IMR-90 (cell line): ENCODE data around the gene RAMP3. TPM values are rescaled to one million over a fixed set of nuclear protein-coding genes. Genes with fewer than 3 reads are reported as not detected.

Experiments
- ATAC-seq: fragments of 200-7000 bp; cut with Tn5 transposase; 2 replicates; pipeline ENCODE4 v1.9.1; 2020; ENCODE audit warnings: low read depth, mild to moderate bottlenecking, moderate library complexity
- BruUV-seq: library from RNA; stranded (reverse); fragments of 400-500 nt; replicated peaks from 2 replicates; lab custom pipeline; 2021; lab: Mats Ljungman, UMichigan
- CTCF ChIA-PET: fragments of 300-600 bp; formaldehyde crosslinking; extraction: SDS; loops from one replicate; lab custom pipeline; 2021; ENCODE audit warnings: antibody characterized with exemption; lab: Yijun Ruan, JAX
- POLR2A ChIA-PET: fragments of 300-600 bp; sonication (Branson Sonifier 250); formaldehyde crosslinking; loops from one replicate; lab custom pipeline; 2022; ENCODE audit warnings: antibody characterized with exemption; ENCODE audit not compliant: unreplicated experiment; lab: Charles Lee
- DNase-seq: peaks from one replicate; pipeline ENCODE4 v3.0.0; 2013
- H2AFZ ChIP-seq: replicated peaks from 2 replicates; pipeline ENCODE3; 2013; ENCODE audit warnings: low read length, mild to moderate bottlenecking; ENCODE audit not compliant: poor library complexity
- H2AK5ac ChIP-seq: 2 replicates; pipeline ENCODE4 v1.6.1; 2013; ENCODE audit warnings: low read depth, low read length, inconsistent platforms
- H2AK9ac ChIP-seq: replicated peaks from 2 replicates; pipeline ENCODE3; 2013; ENCODE audit warnings: mild to moderate bottlenecking, low read depth, low read length, moderate library complexity; ENCODE audit not compliant: poor library complexity
- H2BK120ac ChIP-seq: 2 replicates; pipeline ENCODE4 v1.6.1; 2013; ENCODE audit warnings: low read depth, low read length, inconsistent platforms
- H2BK15ac ChIP-seq: 3 replicates; pipeline ENCODE4 v1.6.1; 2013; ENCODE audit warnings: low read depth, low read length, inconsistent platforms
- H2BK20ac ChIP-seq: 2 replicates; pipeline ENCODE4 v1.6.1; 2013; ENCODE audit warnings: low read depth, mild to moderate bottlenecking, inconsistent platforms, low read length, moderate library complexity
- H2BK5ac ChIP-seq: 2 replicates; pipeline ENCODE4 v1.6.1; 2013; ENCODE audit warnings: mild to moderate bottlenecking, low read depth, low read length, inconsistent platforms; ENCODE audit not compliant: poor library complexity, severe bottlenecking
- H3K14ac ChIP-seq: replicated peaks from 2 replicates; pipeline ENCODE4 v1.6.1; 2013; ENCODE audit warnings: low read depth, low read length, inconsistent platforms
- H3K18ac ChIP-seq: 2 replicates; pipeline ENCODE4 v1.6.1; 2013; ENCODE audit warnings: low read depth, low read length, control low read depth
- H3K23ac ChIP-seq: 2 replicates; pipeline ENCODE4 v1.6.1; 2013; ENCODE audit warnings: low read depth, low read length, inconsistent platforms
- H3K27ac ChIP-seq: 2 replicates; pipeline ENCODE4 v1.5.1; 2013; ENCODE audit warnings: mild to moderate bottlenecking, control low read depth, low read length; ENCODE audit not compliant: insufficient read depth
- H3K27me3 ChIP-seq: 2 replicates; pipeline ENCODE4 v1.6.1; 2013; ENCODE audit warnings: low read length; ENCODE audit not compliant: control insufficient read depth, insufficient read depth
- H3K36me3 ChIP-seq: 2 replicates; pipeline ENCODE4 v1.6.1; 2013; ENCODE audit warnings: low read length, mixed read lengths; ENCODE audit not compliant: control insufficient read depth, insufficient read depth
- H3K4ac ChIP-seq: 2 replicates; pipeline ENCODE4 v1.6.1; 2013; ENCODE audit warnings: low read depth, low read length, inconsistent platforms
- H3K4me1 ChIP-seq: 2 replicates; pipeline ENCODE4 v1.6.1; 2013; ENCODE audit warnings: low read length, mixed read lengths; ENCODE audit not compliant: control insufficient read depth, insufficient read depth
- H3K4me2 ChIP-seq: 2 replicates; pipeline ENCODE4 v1.6.1; 2013; ENCODE audit warnings: low read depth, mild to moderate bottlenecking, control low read depth, low read length, moderate library complexity
- H3K4me3 ChIP-seq: 2 replicates; pipeline ENCODE4 v1.5.1; 2013; ENCODE audit warnings: low read depth, mild to moderate bottlenecking, control low read depth, low read length, moderate library complexity; ENCODE audit not compliant: insufficient read depth
- H3K56ac ChIP-seq: 2 replicates; pipeline ENCODE4 v1.6.1; 2013; ENCODE audit warnings: low read length, inconsistent platforms; ENCODE audit not compliant: insufficient read depth; ENCODE audit errors: extremely low read depth
- H3K79me1 ChIP-seq, 2 experiments: 2 replicates each; pipeline ENCODE4 v1.6.1; 2013; ENCODE audit warnings: low read length in 2 of 2, inconsistent platforms in 1 of 2, low read depth in 1 of 2
- H3K9ac ChIP-seq: 2 replicates; pipeline ENCODE4 v1.6.1; 2013; ENCODE audit warnings: low read depth, low read length, control low read depth
- H3K9me1 ChIP-seq: 2 replicates; pipeline ENCODE4 v1.6.1; 2013; ENCODE audit warnings: low read length, inconsistent platforms; ENCODE audit not compliant: insufficient read depth
- H3K9me3 ChIP-seq: 2 replicates; pipeline ENCODE4 v1.6.1; 2013; ENCODE audit warnings: low read length; ENCODE audit not compliant: control insufficient read depth, insufficient read depth
- H4K20me1 ChIP-seq: 2 replicates; pipeline ENCODE4 v1.6.1; 2013; ENCODE audit warnings: low read length, inconsistent platforms; ENCODE audit not compliant: insufficient read depth
- H4K5ac ChIP-seq: 2 replicates; pipeline ENCODE4 v1.6.1; 2013; ENCODE audit warnings: mild to moderate bottlenecking, low read depth, low read length, control low read depth
- H4K8ac ChIP-seq, 2 experiments: 2 replicates each; pipeline ENCODE4 v1.6.1; 2013; ENCODE audit warnings: low read depth in 2 of 2, low read length in 2 of 2, control low read depth in 1 of 2, inconsistent platforms in 1 of 2
- H4K91ac ChIP-seq: 2 replicates; pipeline ENCODE4 v1.6.1; 2013; ENCODE audit warnings: low read depth, low read length, inconsistent platforms; ENCODE audit not compliant: insufficient read depth
- BHLHE40 ChIP-seq: fragments of 150-350 bp; IDR thresholded peaks from 2 replicates; pipeline ENCODE4 v1.6.1; 2016; ENCODE audit warnings: mild to moderate bottlenecking, low read depth, low read length
- CEBPB ChIP-seq: IDR thresholded peaks from 2 replicates; pipeline ENCODE4 v1.6.1; 2012; ENCODE audit warnings: low read depth, low read length, improper control_type of control experiment
- CHD1 ChIP-seq: IDR thresholded peaks from 2 replicates; pipeline ENCODE4 v1.6.1; 2012; ENCODE audit warnings: low read depth, low read length, improper control_type of control experiment
- FOS ChIP-seq: fragments of 150-350 bp; IDR thresholded peaks from 2 replicates; pipeline ENCODE4 v1.6.1; 2016; ENCODE audit warnings: low read depth, low read length
- MAFK ChIP-seq: IDR thresholded peaks from 2 replicates; pipeline ENCODE4 v1.6.1; 2012; ENCODE audit warnings: low read depth, low read length, improper control_type of control experiment
- MAZ ChIP-seq: IDR thresholded peaks from 2 replicates; pipeline ENCODE4 v1.6.1; 2012; ENCODE audit warnings: low read depth, mild to moderate bottlenecking, low read length, improper control_type of control experiment, moderate library complexity, borderline replicate concordance
- MXI1 ChIP-seq: IDR thresholded peaks from 2 replicates; pipeline ENCODE4 v1.6.1; 2012; ENCODE audit warnings: low read depth, mild to moderate bottlenecking, low read length, moderate library complexity, borderline replicate concordance
- NFE2L2 ChIP-seq: fragments of 150-350 bp; IDR thresholded peaks from 2 replicates; pipeline ENCODE4 v1.6.1; 2016; ENCODE audit warnings: low read depth, mild to moderate bottlenecking, low read length
- POLR2A ChIP-seq: IDR thresholded peaks from 2 replicates; pipeline ENCODE4 v1.6.1; 2012; ENCODE audit warnings: mild to moderate bottlenecking, low read depth, low read length
- RAD21 ChIP-seq: IDR thresholded peaks from 2 replicates; pipeline ENCODE4 v1.6.1; 2012; ENCODE audit warnings: low read length, improper control_type of control experiment
- RCOR1 ChIP-seq: IDR thresholded peaks from 2 replicates; pipeline ENCODE4 v1.6.1; 2012; ENCODE audit warnings: mild to moderate bottlenecking, low read length, improper control_type of control experiment; ENCODE audit not compliant: insufficient replicate concordance
- RFX5 ChIP-seq: IDR thresholded peaks from 2 replicates; pipeline ENCODE4 v1.8.0; 2012; ENCODE audit warnings: low read depth, mild to moderate bottlenecking, low read length, moderate library complexity
- SMC3 ChIP-seq: fragments of 150-350 bp; IDR thresholded peaks from 2 replicates; pipeline ENCODE4 v1.6.1; 2016; ENCODE audit warnings: low read depth, mild to moderate bottlenecking, antibody characterized with exemption, low read length, moderate library complexity
- WGBS, 2 experiments: methylation state at CpG; one replicate each; pipeline versions ENCODE4 v1.1.5 to v1.1.7; 2013; ENCODE audit warnings: missing lambda C conversion rate in 2 of 2; ENCODE audit not compliant: insufficient read length in 1 of 2; ENCODE audit errors: extremely low coverage in 2 of 2; 5-methylcytosine and 5-hydroxymethylcytosine counted together
- dilution Hi-C: fragments of 300-500 bp; cut with HindIII; formaldehyde crosslinking; loops from one replicate; pipeline ENCODE4 v1.14.3; 2018; ENCODE audit warnings: low sequenced_read_pairs; ENCODE audit not compliant: unreplicated experiment
- in situ Hi-C: fragments of 300-500 bp; cut with MboI; formaldehyde crosslinking; loops from 3 replicates; pipeline ENCODE4 v1.14.3; 2019; ENCODE audit warnings: low sequenced_read_pairs, inconsistent platforms, mixed read lengths
- intact Hi-C: fragments of 100-400 bp; cut with micrococcal nuclease; formaldehyde crosslinking; loops from 2 replicates; pipeline ENCODE4 v1.10.0; 2022
- polyA plus RNA-seq, 3 experiments: library from polyadenylated mRNA; depleted of rRNA; stranded (reverse); fragments of >200 nt; gene quantifications; 2 replicates each; pipeline ENCODE4 v1.2.3, GENCODE V29; 2012; ENCODE audit warnings: low replicate concordance in 1 of 3
- total RNA-seq: library from RNA; depleted of rRNA; stranded (reverse); fragments of >200 nt; gene quantifications from 2 replicates; pipeline ENCODE4 v1.2.3, GENCODE V29; 2012
- TF ChIP-seq, protein P1 (sequence below): fragments of 150-350 bp; IDR thresholded peaks from 2 replicates; pipeline ENCODE4 v1.6.1; 2016; ENCODE audit warnings: low read depth, mild to moderate bottlenecking, low read length, moderate library complexity, borderline replicate concordance
- TF ChIP-seq, protein P2 (sequence below): conservative IDR thresholded peaks from 2 replicates; pipeline ENCODE4 v1.5.1; 2012; ENCODE audit warnings: mild to moderate bottlenecking, low read depth, low read length, improper control_type of control experiment
- TF ChIP-seq, protein P3 (sequence below): fragments of 150-350 bp; IDR thresholded peaks from 2 replicates; pipeline ENCODE4 v1.6.1; 2017; ENCODE audit warnings: mild to moderate bottlenecking, antibody characterized with exemption, low read length, low read depth

Gene RAMP3
- total and polyA plus RNA-seq, 2 of the 4 experiments (the other 2 are of a cell fraction): not detected

DNA sequence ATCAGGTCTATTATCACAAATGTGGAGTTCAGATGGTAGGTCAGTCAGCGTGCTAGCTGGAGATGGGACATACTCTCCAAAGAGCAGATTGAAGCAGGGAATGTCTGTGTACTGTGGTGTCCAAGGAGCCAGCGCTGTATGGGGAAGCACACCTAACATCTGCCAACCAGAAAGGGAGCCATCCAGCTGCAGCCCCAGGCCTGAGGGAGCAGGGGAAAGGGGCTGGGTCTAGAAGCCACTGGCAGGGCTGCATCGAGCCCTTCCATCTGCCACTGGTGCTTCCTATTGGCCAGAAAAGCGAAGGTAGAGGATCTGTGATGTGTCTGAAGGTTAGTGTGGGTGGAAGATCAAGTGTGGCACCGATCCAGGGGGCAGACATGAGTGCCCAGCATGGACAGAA is 8.0 kb upstream of the RAMP3 start:
- CTCF ChIA-PET: no interaction called here
- peaks cover 59% of the 10 kb centered on the region for H3K27me3 ChIP-seq

More for the DNA sequence above, 8.0 kb upstream of the RAMP3 start:
- no peak overlapping the region for H3K23ac ChIP-seq
- dilution Hi-C loops (no loop called here), intact Hi-C loops (no loop called here), in situ Hi-C loops (loop anchor here (5.0 to 10.0 kb wide), 2 partner anchors 103 to 705 kb away; no protein-coding TSS in a partner anchor)
- DNase-seq (no peak), ATAC-seq (no peak)
- H2AK9ac ChIP-seq: no peak overlapping the region
- H2AFZ ChIP-seq: no peak overlapping the region
- TF ChIP-seq RAD21 (no peak), CHD1 (no peak), RCOR1 (no peak), POLR2A (no peak), NFE2L2 (no peak), MAZ (no peak), SMC3 (no peak), MXI1 (no peak), FOS (no peak), BHLHE40 (no peak), CEBPB (no peak), RFX5 (no peak), MAFK (no peak)
- TF ChIP-seq, protein P1, sequence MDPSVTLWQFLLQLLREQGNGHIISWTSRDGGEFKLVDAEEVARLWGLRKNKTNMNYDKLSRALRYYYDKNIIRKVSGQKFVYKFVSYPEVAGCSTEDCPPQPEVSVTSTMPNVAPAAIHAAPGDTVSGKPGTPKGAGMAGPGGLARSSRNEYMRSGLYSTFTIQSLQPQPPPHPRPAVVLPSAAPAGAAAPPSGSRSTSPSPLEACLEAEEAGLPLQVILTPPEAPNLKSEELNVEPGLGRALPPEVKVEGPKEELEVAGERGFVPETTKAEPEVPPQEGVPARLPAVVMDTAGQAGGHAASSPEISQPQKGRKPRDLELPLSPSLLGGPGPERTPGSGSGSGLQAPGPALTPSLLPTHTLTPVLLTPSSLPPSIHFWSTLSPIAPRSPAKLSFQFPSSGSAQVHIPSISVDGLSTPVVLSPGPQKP: no peak
- TF ChIP-seq, protein P2, sequence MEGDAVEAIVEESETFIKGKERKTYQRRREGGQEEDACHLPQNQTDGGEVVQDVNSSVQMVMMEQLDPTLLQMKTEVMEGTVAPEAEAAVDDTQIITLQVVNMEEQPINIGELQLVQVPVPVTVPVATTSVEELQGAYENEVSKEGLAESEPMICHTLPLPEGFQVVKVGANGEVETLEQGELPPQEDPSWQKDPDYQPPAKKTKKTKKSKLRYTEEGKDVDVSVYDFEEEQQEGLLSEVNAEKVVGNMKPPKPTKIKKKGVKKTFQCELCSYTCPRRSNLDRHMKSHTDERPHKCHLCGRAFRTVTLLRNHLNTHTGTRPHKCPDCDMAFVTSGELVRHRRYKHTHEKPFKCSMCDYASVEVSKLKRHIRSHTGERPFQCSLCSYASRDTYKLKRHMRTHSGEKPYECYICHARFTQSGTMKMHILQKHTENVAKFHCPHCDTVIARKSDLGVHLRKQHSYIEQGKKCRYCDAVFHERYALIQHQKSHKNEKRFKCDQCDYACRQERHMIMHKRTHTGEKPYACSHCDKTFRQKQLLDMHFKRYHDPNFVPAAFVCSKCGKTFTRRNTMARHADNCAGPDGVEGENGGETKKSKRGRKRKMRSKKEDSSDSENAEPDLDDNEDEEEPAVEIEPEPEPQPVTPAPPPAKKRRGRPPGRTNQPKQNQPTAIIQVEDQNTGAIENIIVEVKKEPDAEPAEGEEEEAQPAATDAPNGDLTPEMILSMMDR: no peak
- TF ChIP-seq, protein P3, sequence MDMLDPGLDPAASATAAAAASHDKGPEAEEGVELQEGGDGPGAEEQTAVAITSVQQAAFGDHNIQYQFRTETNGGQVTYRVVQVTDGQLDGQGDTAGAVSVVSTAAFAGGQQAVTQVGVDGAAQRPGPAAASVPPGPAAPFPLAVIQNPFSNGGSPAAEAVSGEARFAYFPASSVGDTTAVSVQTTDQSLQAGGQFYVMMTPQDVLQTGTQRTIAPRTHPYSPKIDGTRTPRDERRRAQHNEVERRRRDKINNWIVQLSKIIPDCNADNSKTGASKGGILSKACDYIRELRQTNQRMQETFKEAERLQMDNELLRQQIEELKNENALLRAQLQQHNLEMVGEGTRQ: no peak
- H4K5ac ChIP-seq: no peak overlapping the region
- no peak overlapping the region for H3K14ac ChIP-seq
- H3K9me3 ChIP-seq: no peaks in the 10 kb centered on the region
- H2BK20ac ChIP-seq: no peak overlapping the region
- no peak overlapping the region for H3K9ac ChIP-seq
- no peak overlapping the region for H4K91ac ChIP-seq
- H3K4me3 ChIP-seq: no peak overlapping the region
- WGBS, 2 experiments: no CpG with 5 or more reads among the region's 5 CpGs
- BruUV-seq: no TSS peak
- H3K27ac ChIP-seq: no peak overlapping the region
- H4K8ac ChIP-seq: no peak overlapping the region
- H2AK5ac ChIP-seq: no peak overlapping the region
- no peak overlapping the region for H2BK15ac ChIP-seq
- no peak overlapping the region for H2BK5ac ChIP-seq
- no peak overlapping the region for H3K56ac ChIP-seq
- POLR2A ChIA-PET: no interaction called here
- H3K4ac ChIP-seq: no peak overlapping the region
- H3K79me1 ChIP-seq: no peaks in the 10 kb centered on the region
- H3K4me2 ChIP-seq: no peak overlapping the region
- no peaks in the 10 kb centered on the region for H4K20me1 ChIP-seq
- no peak overlapping the region for H3K18ac ChIP-seq
- no peaks in the 10 kb centered on the region for H3K9me1 ChIP-seq
- no peaks in the 10 kb centered on the region for H3K4me1 ChIP-seq
- H2BK120ac ChIP-seq: no peak overlapping the region
- no peaks in the 10 kb centered on the region for H3K36me3 ChIP-seq
